Measurements from ENCODE around the gene SLC25A47. TPM values are rescaled to one million over a fixed set of nuclear protein-coding genes. Genes with fewer than 3 reads are reported as not detected.

SLC25A47 gene
- total RNA-seq, 1 experiment from 2014 or later, result not detected

DNA sequence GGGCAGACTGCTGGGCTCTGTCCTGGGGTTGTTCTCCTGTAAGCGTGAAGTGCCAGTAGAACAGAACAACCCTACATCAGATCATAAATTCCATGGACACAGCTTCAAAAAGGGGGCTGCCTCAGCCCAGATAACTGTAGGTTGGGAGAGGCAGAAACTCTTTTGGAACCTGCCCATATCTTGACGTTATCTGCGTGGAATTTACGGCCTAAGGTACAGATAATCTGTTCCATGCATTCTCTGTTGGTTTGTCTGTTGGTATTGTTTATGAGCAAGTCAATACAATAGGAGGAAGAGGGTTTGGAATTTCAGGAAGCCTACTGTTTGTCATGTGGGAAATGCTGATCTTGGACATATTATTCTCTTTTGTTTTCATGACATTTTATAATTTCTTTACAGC is 36.7 kb downstream of the SLC25A47 start:
- POLR2A ChIA-PET, result no interaction called here

DNA sequence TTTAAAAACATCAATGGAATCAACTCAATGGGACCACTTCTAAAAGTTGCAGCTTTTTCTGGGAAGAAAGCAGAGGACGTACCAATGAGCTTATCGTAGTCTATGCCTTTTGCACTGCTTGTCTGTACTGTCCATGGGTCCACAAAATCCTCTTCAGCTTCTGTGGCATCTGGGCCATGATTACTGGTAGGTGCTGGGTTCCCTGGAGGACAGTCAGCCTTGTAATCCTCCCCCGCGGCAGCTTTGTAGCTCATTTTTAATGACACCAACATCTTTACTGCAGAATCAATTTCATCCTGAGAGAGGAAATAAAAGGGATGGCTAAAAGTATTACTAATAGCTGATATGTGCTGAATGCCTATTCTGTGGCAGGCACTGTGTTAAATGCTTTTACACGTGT is 38.5 kb downstream of the SLC25A47 start:
- ChIA-PET POLR2A (no interaction called here), CTCF (interaction anchor here (0.6 kb wide), 2 partner anchors 18 to 58 kb away, joined by 3 to 5 read pairs; no protein-coding TSS in a partner anchor)
- no peak overlapping the region for H3K27ac ChIP-seq (ENCODE audit: low read length)
- peaks cover 12% of the 10 kb centered on the region for H3K36me3 ChIP-seq (ENCODE audit: control insufficient read depth, insufficient read depth, low read length)
- intact Hi-C loops (cut with micrococcal nuclease; ENCODE audit: unreplicated experiment) (no loop called here), in situ Hi-C loops (cut with HindIII; ENCODE audit: low pct_unique_long_range_greater_than_20kb, low sequenced_read_pairs) (no loop called here)
- TF ChIP-seq, protein P1, sequence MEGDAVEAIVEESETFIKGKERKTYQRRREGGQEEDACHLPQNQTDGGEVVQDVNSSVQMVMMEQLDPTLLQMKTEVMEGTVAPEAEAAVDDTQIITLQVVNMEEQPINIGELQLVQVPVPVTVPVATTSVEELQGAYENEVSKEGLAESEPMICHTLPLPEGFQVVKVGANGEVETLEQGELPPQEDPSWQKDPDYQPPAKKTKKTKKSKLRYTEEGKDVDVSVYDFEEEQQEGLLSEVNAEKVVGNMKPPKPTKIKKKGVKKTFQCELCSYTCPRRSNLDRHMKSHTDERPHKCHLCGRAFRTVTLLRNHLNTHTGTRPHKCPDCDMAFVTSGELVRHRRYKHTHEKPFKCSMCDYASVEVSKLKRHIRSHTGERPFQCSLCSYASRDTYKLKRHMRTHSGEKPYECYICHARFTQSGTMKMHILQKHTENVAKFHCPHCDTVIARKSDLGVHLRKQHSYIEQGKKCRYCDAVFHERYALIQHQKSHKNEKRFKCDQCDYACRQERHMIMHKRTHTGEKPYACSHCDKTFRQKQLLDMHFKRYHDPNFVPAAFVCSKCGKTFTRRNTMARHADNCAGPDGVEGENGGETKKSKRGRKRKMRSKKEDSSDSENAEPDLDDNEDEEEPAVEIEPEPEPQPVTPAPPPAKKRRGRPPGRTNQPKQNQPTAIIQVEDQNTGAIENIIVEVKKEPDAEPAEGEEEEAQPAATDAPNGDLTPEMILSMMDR (IDR thresholded peaks at IDR 0.05), result no peak
- no peak for TF ChIP-seq SIN3A (IDR thresholded peaks at IDR 0.05; ENCODE audit: borderline replicate concordance, insufficient read depth, low read depth, low read length)
- TF ChIP-seq, protein P2, sequence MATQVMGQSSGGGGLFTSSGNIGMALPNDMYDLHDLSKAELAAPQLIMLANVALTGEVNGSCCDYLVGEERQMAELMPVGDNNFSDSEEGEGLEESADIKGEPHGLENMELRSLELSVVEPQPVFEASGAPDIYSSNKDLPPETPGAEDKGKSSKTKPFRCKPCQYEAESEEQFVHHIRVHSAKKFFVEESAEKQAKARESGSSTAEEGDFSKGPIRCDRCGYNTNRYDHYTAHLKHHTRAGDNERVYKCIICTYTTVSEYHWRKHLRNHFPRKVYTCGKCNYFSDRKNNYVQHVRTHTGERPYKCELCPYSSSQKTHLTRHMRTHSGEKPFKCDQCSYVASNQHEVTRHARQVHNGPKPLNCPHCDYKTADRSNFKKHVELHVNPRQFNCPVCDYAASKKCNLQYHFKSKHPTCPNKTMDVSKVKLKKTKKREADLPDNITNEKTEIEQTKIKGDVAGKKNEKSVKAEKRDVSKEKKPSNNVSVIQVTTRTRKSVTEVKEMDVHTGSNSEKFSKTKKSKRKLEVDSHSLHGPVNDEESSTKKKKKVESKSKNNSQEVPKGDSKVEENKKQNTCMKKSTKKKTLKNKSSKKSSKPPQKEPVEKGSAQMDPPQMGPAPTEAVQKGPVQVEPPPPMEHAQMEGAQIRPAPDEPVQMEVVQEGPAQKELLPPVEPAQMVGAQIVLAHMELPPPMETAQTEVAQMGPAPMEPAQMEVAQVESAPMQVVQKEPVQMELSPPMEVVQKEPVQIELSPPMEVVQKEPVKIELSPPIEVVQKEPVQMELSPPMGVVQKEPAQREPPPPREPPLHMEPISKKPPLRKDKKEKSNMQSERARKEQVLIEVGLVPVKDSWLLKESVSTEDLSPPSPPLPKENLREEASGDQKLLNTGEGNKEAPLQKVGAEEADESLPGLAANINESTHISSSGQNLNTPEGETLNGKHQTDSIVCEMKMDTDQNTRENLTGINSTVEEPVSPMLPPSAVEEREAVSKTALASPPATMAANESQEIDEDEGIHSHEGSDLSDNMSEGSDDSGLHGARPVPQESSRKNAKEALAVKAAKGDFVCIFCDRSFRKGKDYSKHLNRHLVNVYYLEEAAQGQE (IDR thresholded peaks at IDR 0.05; ENCODE audit: insufficient read depth in 1 of 2, low read depth in 2 of 2, low read length in 1 of 2), result no peak
- no peak for TF ChIP-seq TCF7L2 (IDR thresholded peaks at IDR 0.05; ENCODE audit: low read depth, low read length)
- no peak for TF ChIP-seq POLR2AphosphoS5 (IDR thresholded peaks at IDR 0.05; ENCODE audit: low read depth, low read length)
- H3K4me1 ChIP-seq (ENCODE audit: control insufficient read depth, insufficient read depth, low read length), result no peaks in the 10 kb centered on the region
- H3K9me3 ChIP-seq (ENCODE audit: control insufficient read depth, insufficient read depth, low read depth, low read length), result no peaks in the 10 kb centered on the region
- BruUV-seq (replicated peaks), result no TSS peak
- no peak overlapping the region for H3K4me3 ChIP-seq (ENCODE audit: low read depth in 2 of 2, low read length in 2 of 2)
- no peak for DNase-seq (ENCODE audit: low read depth, low spot score)
- ATAC-seq, result no peak
- H3K27me3 ChIP-seq (ENCODE audit: control insufficient read depth, insufficient read depth, low read length), result no peaks in the 10 kb centered on the region

More for the DNA sequence above, 36.7 kb downstream of the SLC25A47 start:
- no peak overlapping the region for H3K27ac ChIP-seq (ENCODE audit: low read length)
- H3K36me3 ChIP-seq (ENCODE audit: control insufficient read depth, insufficient read depth, low read length), result peaks cover 12% of the 10 kb centered on the region
- no TSS peak for BruUV-seq (replicated peaks)
- H3K9me3 ChIP-seq (ENCODE audit: control insufficient read depth, insufficient read depth, low read depth, low read length), result no peaks in the 10 kb centered on the region
- no peak overlapping the region for H3K4me3 ChIP-seq (ENCODE audit: low read depth in 2 of 2, low read length in 2 of 2)
- no peak for DNase-seq (ENCODE audit: low read depth, low spot score)
- in situ Hi-C loops (cut with HindIII; ENCODE audit: low pct_unique_long_range_greater_than_20kb, low sequenced_read_pairs), result no loop called here
- H3K4me1 ChIP-seq (ENCODE audit: control insufficient read depth, insufficient read depth, low read length), result no peaks in the 10 kb centered on the region
- no peak for TF ChIP-seq SIN3A (IDR thresholded peaks at IDR 0.05; ENCODE audit: borderline replicate concordance, insufficient read depth, low read depth, low read length)
- TF ChIP-seq, protein P2 (IDR thresholded peaks at IDR 0.05; ENCODE audit: insufficient read depth in 1 of 2, low read depth in 2 of 2, low read length in 1 of 2), result no peak
- TF ChIP-seq, protein P1 (IDR thresholded peaks at IDR 0.05), result no peak
- no peak for TF ChIP-seq TCF7L2 (IDR thresholded peaks at IDR 0.05; ENCODE audit: low read depth, low read length)
- TF ChIP-seq POLR2AphosphoS5 (IDR thresholded peaks at IDR 0.05; ENCODE audit: low read depth, low read length), result no peak
- intact Hi-C loops (cut with micrococcal nuclease; ENCODE audit: unreplicated experiment), result no loop called here
- no peaks in the 10 kb centered on the region for H3K27me3 ChIP-seq (ENCODE audit: control insufficient read depth, insufficient read depth, low read length)
- CTCF ChIA-PET, result no interaction called here
- no peak for ATAC-seq
